ENCODE data around the gene TMEM63B.

- TF ChIP-seq CTCF (IDR thresholded peaks at IDR 0.05), result no peak
- no peak for TF ChIP-seq POLR2A (IDR thresholded peaks at IDR 0.05)
Measured at GRCh38 chr6:44148306-44148705, 21.0 kb downstream of the TMEM63B start.
